ENCODE results near the gene RBMS3. TPM values are rescaled to one million over a fixed set of nuclear protein-coding genes. Genes with fewer than 3 reads are reported as not detected.

The RBMS3 gene
- total RNA-seq, 2 experiments from 2014 or later: 1.0 TPM; not detected in 1

DNA sequence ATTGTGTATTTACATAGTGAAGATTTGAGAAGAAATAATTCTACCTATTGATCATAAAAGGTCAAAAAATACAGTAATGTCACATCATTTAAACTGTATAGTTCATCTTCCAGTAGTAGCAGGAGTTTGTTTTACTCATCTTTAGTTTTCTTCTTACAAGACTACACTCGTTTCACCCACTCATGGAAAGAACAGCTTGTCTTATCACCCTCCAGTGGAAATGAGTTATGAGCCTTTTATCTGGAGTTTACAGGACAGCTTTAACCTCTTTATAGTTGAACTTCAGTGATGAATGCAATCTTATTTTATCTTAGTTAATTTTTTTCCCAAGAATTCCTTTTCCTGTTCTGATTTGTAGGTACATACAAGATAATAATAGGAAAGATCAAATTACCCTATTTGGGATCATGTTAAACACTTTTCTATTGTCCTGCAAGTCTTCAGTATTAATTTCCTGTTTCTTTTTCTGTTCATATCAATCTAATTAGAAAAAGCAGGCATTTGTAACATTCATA, 36.8 kb downstream of the RBMS3 start:
- CTCF ChIA-PET (ENCODE audit: unreplicated experiment): no interaction called here
- no peaks in the 10 kb centered on the region for H3K79me2 ChIP-seq (ENCODE audit: insufficient read depth, low read depth, low read length)
- H3K9me3 ChIP-seq (ENCODE audit: low read length): no peaks in the 10 kb centered on the region
- no peak overlapping the region for H2AFZ ChIP-seq (ENCODE audit: low read length)
- H3K4me1 ChIP-seq (ENCODE audit: insufficient read depth, low read length, poor library complexity, severe bottlenecking): peaks cover 3% of the 10 kb centered on the region
- TF ChIP-seq, protein P1, sequence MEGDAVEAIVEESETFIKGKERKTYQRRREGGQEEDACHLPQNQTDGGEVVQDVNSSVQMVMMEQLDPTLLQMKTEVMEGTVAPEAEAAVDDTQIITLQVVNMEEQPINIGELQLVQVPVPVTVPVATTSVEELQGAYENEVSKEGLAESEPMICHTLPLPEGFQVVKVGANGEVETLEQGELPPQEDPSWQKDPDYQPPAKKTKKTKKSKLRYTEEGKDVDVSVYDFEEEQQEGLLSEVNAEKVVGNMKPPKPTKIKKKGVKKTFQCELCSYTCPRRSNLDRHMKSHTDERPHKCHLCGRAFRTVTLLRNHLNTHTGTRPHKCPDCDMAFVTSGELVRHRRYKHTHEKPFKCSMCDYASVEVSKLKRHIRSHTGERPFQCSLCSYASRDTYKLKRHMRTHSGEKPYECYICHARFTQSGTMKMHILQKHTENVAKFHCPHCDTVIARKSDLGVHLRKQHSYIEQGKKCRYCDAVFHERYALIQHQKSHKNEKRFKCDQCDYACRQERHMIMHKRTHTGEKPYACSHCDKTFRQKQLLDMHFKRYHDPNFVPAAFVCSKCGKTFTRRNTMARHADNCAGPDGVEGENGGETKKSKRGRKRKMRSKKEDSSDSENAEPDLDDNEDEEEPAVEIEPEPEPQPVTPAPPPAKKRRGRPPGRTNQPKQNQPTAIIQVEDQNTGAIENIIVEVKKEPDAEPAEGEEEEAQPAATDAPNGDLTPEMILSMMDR (conservative IDR thresholded peaks at IDR 0.05; ENCODE audit: low read length): no peak
- TF ChIP-seq EZH2phosphoT487 (IDR thresholded peaks at IDR 0.05; ENCODE audit: borderline replicate concordance, low read depth, low read length): no peak
- DNase-seq (ENCODE audit: low spot score): no peak
- no peak overlapping the region for H3K4me3 ChIP-seq (ENCODE audit: low read depth, low read length, poor library complexity, severe bottlenecking)
- H4K20me1 ChIP-seq (ENCODE audit: insufficient read depth, low read length): no peaks in the 10 kb centered on the region
- no peak overlapping the region for H3K27ac ChIP-seq (ENCODE audit: low read depth, low read length, poor library complexity, severe bottlenecking)
- H3K9me2 ChIP-seq (ENCODE audit: insufficient read depth, low read length): no peaks in the 10 kb centered on the region
- POLR2A ChIA-PET: interaction anchor here (1.0 kb wide), 1 partner anchor 151 kb away, joined by 3 read pairs; no protein-coding TSS in a partner anchor
- BruUV-seq (replicated peaks): no TSS peak
- intact Hi-C loops (cut with micrococcal nuclease; ENCODE audit: unreplicated experiment): no loop called here
- no peak overlapping the region for H3K4me2 ChIP-seq (ENCODE audit: low read length)
- H3K36me3 ChIP-seq (ENCODE audit: insufficient read depth, low read length): no peaks in the 10 kb centered on the region

DNA sequence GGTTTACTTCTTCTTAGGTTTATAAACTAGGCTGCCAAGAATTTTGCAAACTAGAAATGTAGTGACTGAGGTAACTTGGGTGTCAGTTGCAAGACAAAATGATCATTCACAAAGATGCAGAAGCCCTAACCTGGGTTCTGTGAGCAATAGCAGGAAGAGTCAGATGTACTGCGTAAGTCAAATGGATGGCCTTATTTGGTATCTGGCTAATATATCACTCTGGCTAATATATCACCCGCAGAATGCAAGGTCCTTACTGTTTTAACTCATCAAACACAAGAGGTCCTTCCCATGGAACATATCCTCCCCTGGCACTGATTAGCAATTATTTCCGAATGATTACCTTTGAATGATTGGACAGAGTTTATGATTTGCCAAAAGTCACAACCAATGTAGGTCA, 37.4 kb downstream of the RBMS3 start:
- H3K36me3 ChIP-seq (ENCODE audit: insufficient read depth, low read length): no peaks in the 10 kb centered on the region
- no peak overlapping the region for H3K27ac ChIP-seq (ENCODE audit: low read depth, low read length, poor library complexity, severe bottlenecking)
- H3K9me2 ChIP-seq (ENCODE audit: insufficient read depth, low read length): no peaks in the 10 kb centered on the region
- no peak overlapping the region for H3K4me3 ChIP-seq (ENCODE audit: low read depth, low read length, poor library complexity, severe bottlenecking)
- CTCF ChIA-PET (ENCODE audit: unreplicated experiment): no interaction called here
- POLR2A ChIA-PET: interaction anchor here (1.0 kb wide), 1 partner anchor 150 kb away, joined by 3 read pairs; no protein-coding TSS in a partner anchor
- peaks cover 3% of the 10 kb centered on the region for H3K4me1 ChIP-seq (ENCODE audit: insufficient read depth, low read length, poor library complexity, severe bottlenecking)
- intact Hi-C loops (cut with micrococcal nuclease; ENCODE audit: unreplicated experiment): no loop called here
- no peaks in the 10 kb centered on the region for H4K20me1 ChIP-seq (ENCODE audit: insufficient read depth, low read length)
- no TSS peak for BruUV-seq (replicated peaks)
- H2AFZ ChIP-seq (ENCODE audit: low read length): no peak overlapping the region
- no peak for DNase-seq (ENCODE audit: low spot score)
- no peaks in the 10 kb centered on the region for H3K79me2 ChIP-seq (ENCODE audit: insufficient read depth, low read depth, low read length)
- no peaks in the 10 kb centered on the region for H3K9me3 ChIP-seq (ENCODE audit: low read length)
- H3K4me2 ChIP-seq (ENCODE audit: low read length): no peak overlapping the region; the same call in 1 of the 2 replicates
- no peak for TF ChIP-seq EZH2phosphoT487 (IDR thresholded peaks at IDR 0.05; ENCODE audit: borderline replicate concordance, low read depth, low read length)
- TF ChIP-seq, protein P1 (conservative IDR thresholded peaks at IDR 0.05; ENCODE audit: low read length): no peak

DNA sequence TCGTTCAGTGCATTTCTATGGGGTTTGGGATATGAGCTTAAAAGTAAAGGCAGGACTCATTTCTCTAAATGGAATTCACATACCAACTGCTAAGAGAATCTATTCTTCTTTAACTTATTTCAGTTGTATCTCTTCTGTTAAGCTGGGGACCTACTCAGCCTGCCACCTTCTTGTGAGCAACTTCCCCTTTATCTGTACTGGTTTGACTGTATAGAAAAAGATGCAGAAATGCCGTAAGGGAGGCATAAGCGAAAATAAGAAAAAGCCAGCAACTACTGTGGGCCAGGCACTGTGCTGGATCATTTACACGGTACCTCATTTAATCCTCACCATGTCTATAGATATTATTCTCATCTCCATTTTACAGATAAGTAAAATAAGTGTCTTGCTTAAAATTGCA, 38.4 kb downstream of the RBMS3 start:
- no peaks in the 10 kb centered on the region for H4K20me1 ChIP-seq (ENCODE audit: insufficient read depth, low read length)
- CTCF ChIA-PET (ENCODE audit: unreplicated experiment): no interaction called here
- intact Hi-C loops (cut with micrococcal nuclease; ENCODE audit: unreplicated experiment): no loop called here
- BruUV-seq (replicated peaks): no TSS peak
- H3K79me2 ChIP-seq (ENCODE audit: insufficient read depth, low read depth, low read length): no peaks in the 10 kb centered on the region
- no peaks in the 10 kb centered on the region for H3K36me3 ChIP-seq (ENCODE audit: insufficient read depth, low read length)
- POLR2A ChIA-PET: no interaction called here
- no peaks in the 10 kb centered on the region for H3K9me3 ChIP-seq (ENCODE audit: low read length)
- peaks cover 12% of the 10 kb centered on the region for H3K4me1 ChIP-seq (ENCODE audit: insufficient read depth, low read length, poor library complexity, severe bottlenecking)
- no peak overlapping the region for H3K27ac ChIP-seq (ENCODE audit: low read depth, low read length, poor library complexity, severe bottlenecking)
- DNase-seq (ENCODE audit: low spot score): peak; percentile 19
- H3K9me2 ChIP-seq (ENCODE audit: insufficient read depth, low read length): no peaks in the 10 kb centered on the region
- TF ChIP-seq, protein P1 (conservative IDR thresholded peaks at IDR 0.05; ENCODE audit: low read length): no peak
- no peak for TF ChIP-seq EZH2phosphoT487 (IDR thresholded peaks at IDR 0.05; ENCODE audit: borderline replicate concordance, low read depth, low read length)
- no peak overlapping the region for H3K4me3 ChIP-seq (ENCODE audit: low read depth, low read length, poor library complexity, severe bottlenecking)
- H2AFZ ChIP-seq (ENCODE audit: low read length): peak overlapping the region; percentile 57; the same call in 1 of the 2 replicates
- peak overlapping the region; percentile 40; the same call in 1 of the 2 replicates for H3K4me2 ChIP-seq (ENCODE audit: low read length)

Measured in OCI-LY7 (cell line).